GM19193 (cell line): ENCODE measurements around the gene UFC1.

ENCODE experiments used
- POLR2A ChIP-seq: IDR thresholded peaks from 4 replicates; pipeline ENCODE4 v1.6.1; 2011; ENCODE audit not compliant: insufficient read depth, insufficient read length; ENCODE audit errors: extremely low read depth

Gene UFC1

GRCh38 chr1:161201836-161202712 lies 48.3 kb downstream of the UFC1 start, which contains the start of gene NDUFS2:
NDUFS2 (plus strand) TSS chr1:161202367; CDS start chr1:161202386, 19 bp downstream.
- peak; percentile 95 for TF ChIP-seq POLR2A

GRCh38 chr1:161206411-161207140 lies 52.8 kb downstream of the UFC1 start:
- TF ChIP-seq POLR2A, result no peak

- TF ChIP-seq POLR2A, result no peak
Observed at GRCh38 chr1:161207173-161207572, 53.4 kb downstream of the UFC1 start.
